ENCODE measurements around the gene EPX. TPM values are rescaled to one million over a fixed set of nuclear protein-coding genes. Genes with fewer than 3 reads are reported as not detected.

The EPX gene
- total RNA-seq, 2 donors from 2014 or later, result not detected

DNA sequence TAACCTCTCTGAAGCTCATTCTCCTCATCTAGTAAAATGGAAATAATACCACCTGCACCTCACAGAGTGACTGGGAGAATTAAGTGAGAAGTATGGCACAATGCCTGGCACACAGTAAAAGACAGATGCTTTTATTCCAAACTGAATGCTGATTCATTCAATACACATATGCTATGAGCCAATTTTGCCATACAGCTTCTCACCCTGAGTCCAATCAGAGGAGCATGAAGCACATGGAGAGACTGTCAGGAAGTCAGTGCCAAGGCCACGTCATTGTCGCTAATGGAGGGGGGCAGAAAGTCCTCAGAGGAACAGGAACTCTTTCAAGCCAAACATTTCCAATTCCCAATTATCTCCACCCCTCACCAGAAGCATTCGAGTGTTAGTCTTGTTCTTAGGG, 14.9 kb downstream of the EPX start:
- Mint-ChIP-seq H3K9me3 (no peaks in the 10 kb centered on the region), H3K4me3 (no peak overlapping the region), H3K4me1 (no peaks in the 10 kb centered on the region), H3K36me3 (ENCODE audit: low read depth) (peaks cover 40% of the 10 kb centered on the region), H3K27me3 (ENCODE audit: insufficient read depth) (no peaks in the 10 kb centered on the region), H3K27ac (no peak overlapping the region)
- Histone ChIP-seq H3K9me3 (ENCODE audit: control insufficient read depth, low read length) (no peaks in the 10 kb centered on the region), H3K9ac (ENCODE audit: extremely low read depth, low read length, poor library complexity, severe bottlenecking) (no peak overlapping the region), H3K4me1 (ENCODE audit: control insufficient read depth, insufficient read depth, low read length) (no peaks in the 10 kb centered on the region), H3K27ac (ENCODE audit: low read depth, low read length) (no peak overlapping the region), H3K36me3 (ENCODE audit: control insufficient read depth, insufficient read depth, low read length) (peaks cover 45% of the 10 kb centered on the region), H3K4me3 (ENCODE audit: low read length) (no peak overlapping the region), H3K27me3 (ENCODE audit: control insufficient read depth, insufficient read depth, low read length, poor library complexity, severe bottlenecking) (no peaks in the 10 kb centered on the region)
- no peak for DNase-seq
- TF ChIP-seq, protein P1, sequence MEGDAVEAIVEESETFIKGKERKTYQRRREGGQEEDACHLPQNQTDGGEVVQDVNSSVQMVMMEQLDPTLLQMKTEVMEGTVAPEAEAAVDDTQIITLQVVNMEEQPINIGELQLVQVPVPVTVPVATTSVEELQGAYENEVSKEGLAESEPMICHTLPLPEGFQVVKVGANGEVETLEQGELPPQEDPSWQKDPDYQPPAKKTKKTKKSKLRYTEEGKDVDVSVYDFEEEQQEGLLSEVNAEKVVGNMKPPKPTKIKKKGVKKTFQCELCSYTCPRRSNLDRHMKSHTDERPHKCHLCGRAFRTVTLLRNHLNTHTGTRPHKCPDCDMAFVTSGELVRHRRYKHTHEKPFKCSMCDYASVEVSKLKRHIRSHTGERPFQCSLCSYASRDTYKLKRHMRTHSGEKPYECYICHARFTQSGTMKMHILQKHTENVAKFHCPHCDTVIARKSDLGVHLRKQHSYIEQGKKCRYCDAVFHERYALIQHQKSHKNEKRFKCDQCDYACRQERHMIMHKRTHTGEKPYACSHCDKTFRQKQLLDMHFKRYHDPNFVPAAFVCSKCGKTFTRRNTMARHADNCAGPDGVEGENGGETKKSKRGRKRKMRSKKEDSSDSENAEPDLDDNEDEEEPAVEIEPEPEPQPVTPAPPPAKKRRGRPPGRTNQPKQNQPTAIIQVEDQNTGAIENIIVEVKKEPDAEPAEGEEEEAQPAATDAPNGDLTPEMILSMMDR (conservative IDR thresholded peaks at IDR 0.05), result no peak
- WGBS, 2 experiments (ENCODE audit: insufficient coverage in 1 of 2, insufficient read length in 1 of 2), result 97% methylated on average over 3 of the region's 3 CpGs; no CpG with 5 or more reads in 1 of the 2 experiments

DNA sequence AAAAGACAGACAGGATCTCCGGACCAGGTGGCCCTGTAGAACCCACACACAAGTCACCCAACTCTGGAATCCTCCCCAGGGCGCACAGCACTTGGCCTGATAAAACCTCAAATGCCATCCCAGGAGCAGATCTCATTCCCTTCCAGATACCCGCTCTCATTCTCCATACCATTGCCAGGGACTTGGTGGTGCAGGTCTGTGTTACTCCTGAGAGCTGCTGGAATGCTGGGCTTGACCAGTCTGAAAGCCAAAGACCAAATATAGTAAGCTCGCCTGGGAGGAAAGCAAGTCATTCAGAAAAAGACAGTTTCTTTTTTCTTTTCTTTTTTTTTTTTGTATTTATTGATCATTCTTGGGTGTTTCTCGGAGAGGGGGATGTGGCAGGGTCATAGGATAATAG, 15.8 kb downstream of the EPX start:
- no peaks in the 10 kb centered on the region for H3K27me3 Mint-ChIP-seq (ENCODE audit: insufficient read depth)
- Histone ChIP-seq H3K27me3 (ENCODE audit: control insufficient read depth, insufficient read depth, low read length, poor library complexity, severe bottlenecking) (no peaks in the 10 kb centered on the region), H3K9ac (ENCODE audit: extremely low read depth, low read length, poor library complexity, severe bottlenecking) (no peak overlapping the region), H3K4me3 (ENCODE audit: low read length) (no peak overlapping the region), H3K4me1 (ENCODE audit: control insufficient read depth, insufficient read depth, low read length) (no peaks in the 10 kb centered on the region), H3K27ac (ENCODE audit: low read depth, low read length) (no peak overlapping the region), H3K9me3 (ENCODE audit: control insufficient read depth, low read length) (no peaks in the 10 kb centered on the region), H3K36me3 (ENCODE audit: control insufficient read depth, insufficient read depth, low read length) (peaks cover 54% of the 10 kb centered on the region)
- H3K4me1 Mint-ChIP-seq, result no peaks in the 10 kb centered on the region
- 94 to 96% methylated on average over 2 to 4 of the region's 5 CpGs for WGBS, 2 experiments (ENCODE audit: insufficient coverage in 1 of 2, insufficient read length in 1 of 2)
- H3K36me3 Mint-ChIP-seq (ENCODE audit: low read depth), result peaks cover 43% of the 10 kb centered on the region
- TF ChIP-seq, protein P1 (conservative IDR thresholded peaks at IDR 0.05), result no peak
- no peaks in the 10 kb centered on the region for H3K9me3 Mint-ChIP-seq
- DNase-seq, result no peak
- H3K27ac Mint-ChIP-seq, result no peak overlapping the region
- H3K4me3 Mint-ChIP-seq, result no peak overlapping the region

DNA sequence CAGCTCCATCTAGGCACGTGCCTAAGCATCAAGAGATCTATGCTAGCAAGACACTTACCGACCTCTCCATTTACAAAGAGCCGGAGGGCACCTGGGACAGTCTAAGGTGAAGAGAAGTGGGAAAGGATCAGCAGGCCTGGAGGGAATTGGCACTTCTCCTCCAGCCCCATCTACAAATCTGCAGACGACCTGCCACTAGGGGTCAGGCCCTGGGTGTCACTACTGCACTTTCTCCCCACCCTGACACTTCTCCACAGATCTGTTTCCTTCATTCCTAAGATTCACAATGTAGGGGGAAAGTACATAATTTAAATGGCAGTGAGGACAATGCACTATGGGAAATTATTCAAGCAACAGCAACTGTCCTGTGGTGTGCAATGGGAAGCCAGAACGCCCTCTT, 18.4 kb downstream of the EPX start:
- Mint-ChIP-seq H3K27me3 (ENCODE audit: insufficient read depth) (no peaks in the 10 kb centered on the region), H3K4me1 (no peaks in the 10 kb centered on the region), H3K4me3 (no peak overlapping the region), H3K36me3 (ENCODE audit: low read depth) (peaks cover 60% of the 10 kb centered on the region), H3K9me3 (no peaks in the 10 kb centered on the region), H3K27ac (no peak overlapping the region)
- H3K4me1 ChIP-seq (ENCODE audit: control insufficient read depth, insufficient read depth, low read length), result no peaks in the 10 kb centered on the region
- TF ChIP-seq, protein P1 (conservative IDR thresholded peaks at IDR 0.05), result peak; percentile 75
- no peak overlapping the region for H3K4me3 ChIP-seq (ENCODE audit: low read length)
- peak; percentile 76 for DNase-seq
- no peaks in the 10 kb centered on the region for H3K27me3 ChIP-seq (ENCODE audit: control insufficient read depth, insufficient read depth, low read length, poor library complexity, severe bottlenecking)
- 78 to 89% methylated on average over 4 to 5 of the region's 5 CpGs for WGBS, 2 experiments (ENCODE audit: insufficient coverage in 1 of 2, insufficient read length in 1 of 2)
- H3K36me3 ChIP-seq (ENCODE audit: control insufficient read depth, insufficient read depth, low read length), result peaks cover 72% of the 10 kb centered on the region
- H3K27ac ChIP-seq (ENCODE audit: low read depth, low read length), result no peak overlapping the region
- no peaks in the 10 kb centered on the region for H3K9me3 ChIP-seq (ENCODE audit: control insufficient read depth, low read length)
- no peak overlapping the region for H3K9ac ChIP-seq (ENCODE audit: extremely low read depth, low read length, poor library complexity, severe bottlenecking)

All from endodermal cell (in vitro differentiated cells).